Testis (tissue), 3 donors: Measurements from ENCODE around the gene AATF. TPM values are rescaled to one million over a fixed set of nuclear protein-coding genes. Genes with fewer than 3 reads are reported as not detected.

ENCODE experiments used
- DNase-seq: peaks from one replicate; pipeline ENCODE4 v3.0.0-alpha.2; 2019
- H3K27ac ChIP-seq, 2 donors: fragments of 200-600 bp; sonication (generic); one replicate each; pipeline ENCODE4 v1.5.1; 2019
- H3K27me3 ChIP-seq: fragments of 200-600 bp; sonication (generic); one replicate; pipeline ENCODE4 v1.5.1; 2019
- H3K36me3 ChIP-seq: fragments of 200-600 bp; sonication (generic); one replicate; pipeline ENCODE4 v1.5.1; 2017; ENCODE audit warnings: low read depth; ENCODE audit errors: missing control alignments
- H3K4me1 ChIP-seq: fragments of 200-600 bp; sonication (generic); one replicate; pipeline ENCODE4 v1.5.1; 2019
- H3K4me3 ChIP-seq, 2 donors: fragments of 200-600 bp; sonication (generic); one replicate each; pipeline ENCODE4 v1.5.1; 2017 to 2019
- H3K9me3 ChIP-seq: fragments of 200-600 bp; sonication (generic); one replicate; pipeline ENCODE4 v1.5.1; 2017
- CTCF ChIP-seq, 3 experiments: fragments of 450-650 bp in 2 of 3; fragments of 200-600 bp in 1 of 3; sonication (generic) in 1 of 3; IDR thresholded peaks; one replicate each; pipeline ENCODE4 v1.5.1; 2016 to 2019; ENCODE audit warnings: antibody characterized with exemption in 3 of 3, mild to moderate bottlenecking in 2 of 3, moderate library complexity in 1 of 3
- POLR2A ChIP-seq: fragments of 450-650 bp; IDR thresholded peaks from one replicate; pipeline ENCODE4 v1.6.1; 2017; ENCODE audit warnings: antibody characterized with exemption, mild to moderate bottlenecking, moderate library complexity
- WGBS, 2 donors: methylation state at CpG; one replicate each; pipeline ENCODE4 v1.1.5; 2018; 5-methylcytosine and 5-hydroxymethylcytosine counted together
- intact Hi-C: fragments of 100-400 bp; cut with DNase I; formaldehyde crosslinking; loops from one replicate; pipeline ENCODE4 v1.15.1; 2023; ENCODE audit warnings: low total_unique reads
- polyA plus RNA-seq: library from polyadenylated mRNA; stranded (reverse); fragments of 350-450 nt; fragmentation: Illumina TruSeq; extraction: RNeasy Lipid Tissue Mini Kit (QIAGEN cat#74804); gene quantifications from one replicate; pipeline ENCODE4 v1.2.3, GENCODE V29; 2014; ENCODE audit warnings: low read depth, low replicate concordance; ENCODE audit not compliant: insufficient read depth
- total RNA-seq, 2 donors: library from RNA; depleted of rRNA; stranded (reverse); fragments of >200 nt; gene quantifications; one replicate each; pipeline ENCODE4 v1.2.3, GENCODE V29; 2016

The AATF gene
- total and polyA plus RNA-seq, 3 donors from 2014 or later: 38.7 to 57.9 (median 39.5) TPM

- DNase-seq: no peak
These were observed 10.7 kb upstream of the AATF start for GRCh38 chr17:36937959-36938565.

DNA sequence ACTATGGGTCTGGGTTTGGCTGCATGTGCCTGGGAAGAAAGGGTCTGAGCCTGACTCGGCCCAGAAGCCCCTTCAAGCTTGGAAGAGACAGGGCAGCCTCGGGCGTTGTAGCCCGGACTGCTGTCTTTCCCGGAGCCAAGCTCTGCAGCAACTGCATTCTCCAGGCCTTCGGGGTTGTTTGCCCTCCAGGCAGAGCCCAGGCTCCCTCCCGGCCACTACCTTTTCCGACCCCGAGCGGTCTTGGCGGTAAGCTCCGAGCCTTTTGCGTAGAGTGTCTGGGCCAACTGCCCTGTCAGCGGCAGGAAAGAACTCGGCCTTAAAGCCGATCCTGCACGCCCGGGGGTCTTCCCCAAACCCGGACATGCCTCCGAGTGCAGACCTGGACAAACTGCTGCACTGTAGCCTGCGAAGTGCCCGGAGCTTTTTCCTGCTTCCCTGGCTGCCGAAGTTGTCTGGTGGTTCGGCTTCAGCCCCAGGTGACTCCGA is 10.1 kb upstream of the AATF start:
- Histone ChIP-seq H3K9me3 (no peaks in the 10 kb centered on the region), H3K27ac (no peak overlapping the region), H3K4me1 (peaks cover 27% of the 10 kb centered on the region), H3K27me3 (peaks cover 27% of the 10 kb centered on the region), H3K4me3 (no peak overlapping the region), H3K36me3 (no peaks in the 10 kb centered on the region)
- DNase-seq: no peak
- 4% methylated on average over 11 to 18 of the region's 25 CpGs for WGBS, 2 donors
- TF ChIP-seq POLR2A (no peak), CTCF (IDR thresholded peaks at IDR 0.05) (no peak)
- intact Hi-C loops: no loop called here

More at GRCh38 chr17:36937959-36938565, 10.7 kb upstream of the AATF start:
- no peak overlapping the region for H3K27ac ChIP-seq
- WGBS, 2 donors: 1 to 5% methylated on average over 16 to 36 of the region's 36 CpGs
- intact Hi-C loops: no loop called here
- H3K4me3 ChIP-seq: no peak overlapping the region
- peaks cover 27% of the 10 kb centered on the region for H3K27me3 ChIP-seq
- no peaks in the 10 kb centered on the region for H3K36me3 ChIP-seq
- TF ChIP-seq CTCF (IDR thresholded peaks at IDR 0.05) (no peak), POLR2A (no peak)
- H3K9me3 ChIP-seq: no peaks in the 10 kb centered on the region
- peaks cover 27% of the 10 kb centered on the region for H3K4me1 ChIP-seq

DNA sequence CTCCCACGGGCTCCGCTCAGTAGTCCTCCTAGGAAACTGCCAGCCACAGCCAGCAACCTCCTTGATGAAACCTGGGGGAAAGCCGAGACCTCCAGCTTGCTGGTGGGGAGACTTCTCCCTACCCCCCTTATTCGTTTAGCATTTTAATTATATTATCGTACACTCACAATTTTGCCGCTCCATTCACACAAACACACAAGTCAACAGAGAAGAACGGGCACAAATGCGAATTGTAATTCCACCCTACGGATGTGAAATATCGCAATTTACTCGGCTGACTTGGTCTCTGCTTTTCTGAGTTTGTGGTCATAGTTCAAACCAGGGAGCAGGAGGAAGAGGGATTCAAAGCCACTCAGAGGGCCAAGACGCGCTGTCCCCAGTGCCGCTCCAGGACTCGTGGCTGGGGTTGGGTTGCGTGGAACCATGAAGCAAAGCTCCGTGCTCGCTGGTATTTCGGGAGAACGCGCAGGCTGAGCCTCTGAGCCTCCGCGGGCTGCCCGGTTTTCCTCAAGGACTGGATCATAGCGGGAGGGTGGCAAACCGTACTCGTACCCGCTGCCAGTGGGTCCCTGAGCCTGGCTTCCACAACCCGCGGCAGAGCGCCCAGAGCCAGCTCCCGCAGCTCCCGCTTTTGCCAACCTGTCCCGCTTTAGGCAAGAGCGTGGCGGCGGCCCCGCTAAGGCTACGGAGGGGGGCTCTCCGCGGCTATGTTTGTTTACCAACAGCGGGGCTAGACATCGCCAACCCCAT is 9.5 kb upstream of the AATF start:
- no peak overlapping the region for H3K27ac ChIP-seq
- 6 to 7% methylated on average over 40 to 43 of the region's 43 CpGs for WGBS, 2 donors
- H3K9me3 ChIP-seq: no peaks in the 10 kb centered on the region
- no peak for TF ChIP-seq POLR2A
- no peak for TF ChIP-seq CTCF (IDR thresholded peaks at IDR 0.05)
- peaks cover 27% of the 10 kb centered on the region for H3K4me1 ChIP-seq
- intact Hi-C loops: no loop called here
- no peak for DNase-seq
- H3K27me3 ChIP-seq: peaks cover 21% of the 10 kb centered on the region
- no peaks in the 10 kb centered on the region for H3K36me3 ChIP-seq
- H3K4me3 ChIP-seq: no peak overlapping the region

GRCh38 chr17:36939802-36940312 is 8.9 kb upstream of the AATF start:
- no peak for DNase-seq
- Histone ChIP-seq H3K4me1 (peaks cover 27% of the 10 kb centered on the region), H3K9me3 (no peaks in the 10 kb centered on the region), H3K27me3 (peaks cover 16% of the 10 kb centered on the region), H3K27ac (no peak overlapping the region), H3K36me3 (no peaks in the 10 kb centered on the region), H3K4me3 (no peak overlapping the region)
- 5 to 7% methylated on average over 25 to 26 of the region's 26 CpGs for WGBS, 2 donors
- intact Hi-C loops: no loop called here
- TF ChIP-seq POLR2A: no peak
- no peak for TF ChIP-seq CTCF (IDR thresholded peaks at IDR 0.05)
